ENCODE measurements around the gene GNAI1.

- TF ChIP-seq, protein P1, sequence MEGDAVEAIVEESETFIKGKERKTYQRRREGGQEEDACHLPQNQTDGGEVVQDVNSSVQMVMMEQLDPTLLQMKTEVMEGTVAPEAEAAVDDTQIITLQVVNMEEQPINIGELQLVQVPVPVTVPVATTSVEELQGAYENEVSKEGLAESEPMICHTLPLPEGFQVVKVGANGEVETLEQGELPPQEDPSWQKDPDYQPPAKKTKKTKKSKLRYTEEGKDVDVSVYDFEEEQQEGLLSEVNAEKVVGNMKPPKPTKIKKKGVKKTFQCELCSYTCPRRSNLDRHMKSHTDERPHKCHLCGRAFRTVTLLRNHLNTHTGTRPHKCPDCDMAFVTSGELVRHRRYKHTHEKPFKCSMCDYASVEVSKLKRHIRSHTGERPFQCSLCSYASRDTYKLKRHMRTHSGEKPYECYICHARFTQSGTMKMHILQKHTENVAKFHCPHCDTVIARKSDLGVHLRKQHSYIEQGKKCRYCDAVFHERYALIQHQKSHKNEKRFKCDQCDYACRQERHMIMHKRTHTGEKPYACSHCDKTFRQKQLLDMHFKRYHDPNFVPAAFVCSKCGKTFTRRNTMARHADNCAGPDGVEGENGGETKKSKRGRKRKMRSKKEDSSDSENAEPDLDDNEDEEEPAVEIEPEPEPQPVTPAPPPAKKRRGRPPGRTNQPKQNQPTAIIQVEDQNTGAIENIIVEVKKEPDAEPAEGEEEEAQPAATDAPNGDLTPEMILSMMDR (conservative IDR thresholded peaks at IDR 0.05), result no peak
- no peak for TF ChIP-seq ZFX (IDR thresholded peaks at IDR 0.05)
Measured at GRCh38 chr7:80170445-80170844, 35.8 kb downstream of the GNAI1 start.
